NCI-H1417 (cell line): ENCODE measurements around the gene KCNH2.

Experiments
- DNase-seq, 3 experiments: peaks; one replicate each; lab custom pipeline; 2025; lab: John Stamatoyannopoulos, UW

KCNH2 gene

DNA sequence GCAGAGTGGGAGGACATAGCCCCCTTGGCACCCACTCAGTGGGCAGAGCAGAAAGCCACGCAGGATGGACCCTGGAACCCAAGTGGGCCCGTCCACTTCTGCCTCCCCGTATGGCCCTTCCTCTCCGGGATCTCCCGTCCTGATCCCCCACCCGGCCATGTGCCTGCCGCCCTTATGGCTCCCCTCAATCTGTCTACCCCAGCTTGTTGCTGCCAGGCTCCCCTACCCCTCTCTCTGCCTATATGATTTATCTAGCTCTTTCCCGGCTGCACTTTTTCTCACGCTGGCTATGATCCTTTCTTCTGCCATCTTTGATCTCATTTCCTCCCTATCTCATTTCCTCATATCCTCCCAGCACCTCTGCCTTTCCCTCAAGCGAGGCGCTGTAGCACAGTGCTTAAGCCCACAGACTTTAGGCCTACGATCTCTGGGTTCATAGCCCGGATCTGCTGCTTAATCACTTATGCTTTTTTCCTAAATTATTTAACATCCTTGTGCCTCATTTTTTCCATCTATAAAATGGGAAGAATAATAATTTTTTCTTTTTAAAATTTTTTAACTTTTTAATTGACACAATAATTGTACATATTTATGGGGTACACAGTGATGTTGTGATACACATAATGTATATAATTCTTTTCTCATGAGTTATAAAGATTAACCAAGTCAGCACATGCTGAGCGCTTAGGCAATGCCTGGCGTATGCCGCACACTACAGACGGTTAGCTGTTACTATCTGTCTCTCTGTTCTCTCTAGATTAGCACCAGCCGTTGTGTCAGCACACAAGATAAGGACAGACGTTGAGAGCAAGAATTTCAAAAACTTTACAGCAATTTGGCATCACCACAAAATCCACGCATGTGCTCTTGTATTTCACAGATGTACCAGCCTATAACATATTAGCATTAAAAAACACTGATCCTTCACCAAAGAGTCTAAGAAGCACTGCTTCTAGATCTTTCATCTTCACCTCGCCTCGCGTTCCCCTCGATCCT, 18.1 kb downstream of the KCNH2 start:
- DNase-seq: no peak

DNA sequence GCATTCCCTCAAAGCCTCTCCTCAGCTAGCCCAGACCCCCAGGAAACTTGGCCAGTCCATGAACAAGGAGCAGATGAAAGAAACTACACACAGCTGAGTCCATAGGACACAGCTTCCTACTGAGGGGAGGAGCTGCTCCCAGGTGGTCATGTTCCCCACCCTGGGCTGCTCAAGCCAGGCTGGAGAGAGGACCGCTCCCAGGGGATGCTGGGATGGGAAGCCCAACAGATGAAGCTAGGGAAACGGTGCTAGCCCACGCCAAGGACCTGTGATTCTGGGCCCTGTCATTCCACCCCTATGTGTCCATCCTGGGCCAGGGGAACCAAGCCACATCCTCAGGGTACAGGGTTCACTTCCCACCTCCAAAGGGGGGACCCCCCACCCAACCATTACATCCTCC, 19.0 kb downstream of the KCNH2 start:
- DNase-seq: no peak

DNA sequence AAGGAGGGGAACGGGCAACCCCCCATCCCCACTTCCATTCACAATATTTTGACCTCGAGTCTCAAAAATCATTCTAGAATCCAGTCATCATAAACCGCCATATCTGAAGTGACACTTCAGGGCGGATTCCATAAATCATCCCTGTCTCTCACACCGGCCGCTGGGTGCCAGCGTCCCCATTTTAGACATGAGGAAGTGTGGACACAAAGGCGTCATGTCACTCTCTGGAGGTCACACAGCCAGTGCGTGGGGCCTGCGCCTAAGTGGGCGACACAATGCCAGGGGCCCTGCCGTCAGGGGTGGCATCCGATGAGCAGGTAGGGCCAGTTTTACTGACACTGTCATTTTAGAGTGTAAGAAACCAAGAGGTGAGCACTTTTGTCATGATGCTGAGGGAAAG, 19.5 kb downstream of the KCNH2 start:
- DNase-seq: no peak

DNA sequence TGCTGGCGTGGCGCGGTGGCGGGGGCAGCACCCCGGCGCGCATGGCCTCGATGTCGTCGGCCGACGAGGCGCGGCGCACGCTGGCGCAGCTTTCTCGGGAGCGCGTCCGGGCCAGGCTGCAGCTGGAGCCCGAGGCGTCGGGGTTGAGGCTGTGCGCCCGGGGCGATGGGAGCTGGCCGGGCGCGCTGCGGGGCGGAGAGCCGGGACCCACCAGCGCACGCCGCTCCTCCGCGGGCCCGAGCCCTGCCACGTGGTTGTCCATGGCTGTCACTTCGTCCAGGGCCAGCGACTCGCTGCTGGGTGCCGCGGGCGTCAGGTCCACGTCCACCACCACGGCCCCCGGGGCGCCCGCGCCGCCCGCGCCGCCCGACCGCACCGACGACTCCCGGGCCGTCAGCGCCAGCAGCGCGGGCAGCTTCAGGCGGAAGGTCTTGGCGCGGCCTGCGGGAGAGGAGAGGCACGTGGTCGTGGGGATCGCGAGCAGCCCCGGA, 20.0 kb downstream of the KCNH2 start:
- DNase-seq: no peak

DNA sequence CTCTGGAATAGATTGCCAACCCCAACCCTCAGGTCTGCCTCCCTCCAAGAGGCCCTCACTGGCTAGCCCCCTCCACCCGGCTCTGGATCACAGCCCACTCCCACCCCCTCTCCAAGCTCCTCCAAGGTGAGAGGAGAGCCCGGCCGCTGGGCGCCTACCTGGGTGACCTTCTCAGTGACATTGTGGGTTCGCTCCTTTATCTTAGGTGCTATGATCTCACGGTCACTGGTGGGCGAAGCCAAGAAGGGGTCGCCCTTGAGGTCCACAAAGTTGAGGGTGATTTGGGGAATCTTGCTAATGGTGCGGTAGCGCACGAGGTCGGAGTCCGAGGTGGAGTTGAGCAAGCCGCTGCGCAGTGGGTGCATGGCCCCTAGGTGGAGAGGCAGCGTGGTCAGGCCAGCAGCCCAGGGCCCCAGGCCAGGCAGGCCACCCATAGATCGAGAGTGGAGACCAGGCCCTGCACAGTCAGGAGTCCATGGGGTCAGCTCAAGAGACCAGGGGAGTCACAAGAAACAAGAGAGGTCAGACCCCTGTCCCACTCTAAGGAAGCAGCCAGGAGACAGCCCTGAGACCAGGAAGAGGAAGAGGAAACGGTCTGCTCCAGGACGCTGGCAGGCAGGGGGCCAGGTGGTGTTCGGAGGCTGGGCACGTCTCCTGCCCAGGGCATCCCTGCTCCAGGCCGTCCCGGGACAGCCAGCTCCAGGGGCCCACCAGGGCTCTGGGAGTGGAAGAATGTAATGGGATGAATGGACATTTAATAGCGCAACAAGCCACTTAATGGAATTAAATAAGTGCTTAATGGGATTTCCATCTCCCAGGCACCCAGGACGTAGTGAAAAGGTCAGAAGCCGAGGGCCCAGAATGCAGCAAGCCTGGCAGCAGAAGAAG, 20.7 kb downstream of the KCNH2 start:
- DNase-seq: no peak

DNA sequence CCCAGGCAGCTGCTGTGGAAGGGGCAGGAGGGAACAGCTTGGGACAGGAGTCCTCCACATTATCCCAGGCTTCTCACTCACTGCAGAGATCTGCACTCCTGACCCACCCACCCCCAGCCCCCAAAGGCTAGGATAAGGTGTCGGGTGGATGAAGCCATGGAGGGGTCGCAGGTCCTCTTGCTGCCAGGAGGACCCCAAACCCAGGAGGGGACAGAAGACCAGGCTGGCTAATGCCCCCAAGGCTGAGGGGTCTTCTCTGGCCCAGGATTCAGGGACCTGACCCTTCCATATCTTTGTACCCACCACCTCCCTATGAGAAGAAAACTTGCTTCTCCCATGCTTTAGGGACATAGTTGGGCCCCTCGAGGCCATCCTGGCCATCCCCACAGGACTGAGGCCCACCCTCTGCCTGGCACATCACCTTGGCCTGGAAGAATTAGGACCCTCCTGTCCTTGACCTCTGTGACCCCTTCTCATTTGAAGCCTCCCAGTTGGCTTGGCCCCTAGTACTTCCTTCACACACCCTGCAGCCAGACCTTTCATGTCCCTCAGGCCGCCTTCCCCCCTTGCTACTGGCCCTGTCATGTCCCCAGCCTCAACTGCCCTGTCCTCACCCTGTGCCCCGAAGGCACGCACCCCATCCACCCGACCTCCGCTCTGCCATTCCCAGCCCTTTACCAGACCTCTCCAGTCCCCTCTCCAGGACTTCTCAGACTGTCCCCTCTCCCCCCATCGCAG, 21.6 kb downstream of the KCNH2 start:
- no peak for DNase-seq

DNA sequence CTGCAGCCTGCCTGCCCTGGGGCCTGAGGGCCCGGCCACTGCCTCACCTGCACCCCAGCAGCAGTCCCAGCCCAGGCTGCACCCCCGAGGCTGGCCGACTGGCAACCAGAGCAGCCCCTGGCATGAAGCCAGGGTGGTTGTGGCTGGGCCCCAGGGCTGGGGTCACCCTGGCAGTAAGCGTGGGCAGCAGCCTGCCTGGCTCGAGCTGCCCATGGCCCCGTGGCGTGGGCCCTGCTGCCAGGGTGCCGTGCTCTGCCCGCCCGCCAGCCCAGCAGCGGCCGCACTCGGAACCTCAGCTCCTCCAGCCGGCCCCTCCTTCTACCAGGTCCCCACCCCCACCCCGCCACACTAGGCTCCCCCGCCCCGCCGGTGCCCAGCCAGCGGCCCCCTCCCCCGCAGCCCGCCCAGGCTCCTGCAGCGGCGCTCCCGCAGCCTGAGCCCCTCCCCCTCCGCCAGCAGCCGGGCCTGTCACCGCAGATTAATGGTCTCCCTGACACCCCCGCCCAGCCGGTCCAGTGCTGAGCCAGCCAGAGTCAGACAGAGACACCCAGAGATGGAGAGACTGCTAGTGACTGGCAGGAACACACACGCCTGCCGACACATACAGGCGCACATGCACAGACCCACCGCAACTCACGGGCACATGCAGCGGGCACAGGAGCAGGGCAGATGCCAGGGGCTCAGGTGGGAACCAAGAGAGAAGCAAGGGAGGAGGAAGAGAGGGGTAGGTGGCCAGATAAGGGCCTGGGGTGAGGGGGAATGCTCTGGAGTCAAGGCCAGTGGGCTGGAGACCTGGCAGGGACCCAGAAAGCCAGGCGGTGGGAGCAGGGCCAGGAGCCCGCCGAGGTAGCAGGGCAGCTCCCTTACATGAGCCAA, 22.4 kb downstream of the KCNH2 start:
- peak; percentile 14 to 94 (median 92) for DNase-seq

DNA sequence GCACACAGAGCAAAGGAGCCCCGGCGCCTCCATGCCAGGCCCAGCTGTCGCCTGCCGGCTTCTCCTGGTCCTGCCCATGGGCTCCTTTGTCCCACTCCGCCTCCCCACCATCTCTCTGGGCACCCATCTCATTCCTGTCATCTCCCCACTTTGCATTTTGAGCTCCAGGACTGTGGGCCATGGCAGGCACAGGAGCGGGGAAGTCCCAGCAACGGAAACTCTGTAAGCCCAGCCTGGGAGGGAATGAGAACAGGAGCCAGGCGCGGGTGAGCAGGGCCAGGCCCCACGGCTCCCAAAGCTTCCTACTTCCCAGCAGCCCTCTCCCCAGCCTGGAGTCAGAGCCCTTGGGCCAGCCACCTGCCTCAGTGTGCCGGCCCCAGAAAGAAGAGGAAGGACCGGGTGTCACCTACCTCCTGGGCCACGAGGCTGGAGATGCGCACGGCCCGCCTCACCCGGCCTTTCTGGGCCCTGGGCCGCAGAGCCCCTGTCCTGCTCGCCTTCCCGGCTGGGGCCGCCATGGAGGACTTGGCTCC, 23.1 kb downstream of the KCNH2 start:
- no peak for DNase-seq

DNA sequence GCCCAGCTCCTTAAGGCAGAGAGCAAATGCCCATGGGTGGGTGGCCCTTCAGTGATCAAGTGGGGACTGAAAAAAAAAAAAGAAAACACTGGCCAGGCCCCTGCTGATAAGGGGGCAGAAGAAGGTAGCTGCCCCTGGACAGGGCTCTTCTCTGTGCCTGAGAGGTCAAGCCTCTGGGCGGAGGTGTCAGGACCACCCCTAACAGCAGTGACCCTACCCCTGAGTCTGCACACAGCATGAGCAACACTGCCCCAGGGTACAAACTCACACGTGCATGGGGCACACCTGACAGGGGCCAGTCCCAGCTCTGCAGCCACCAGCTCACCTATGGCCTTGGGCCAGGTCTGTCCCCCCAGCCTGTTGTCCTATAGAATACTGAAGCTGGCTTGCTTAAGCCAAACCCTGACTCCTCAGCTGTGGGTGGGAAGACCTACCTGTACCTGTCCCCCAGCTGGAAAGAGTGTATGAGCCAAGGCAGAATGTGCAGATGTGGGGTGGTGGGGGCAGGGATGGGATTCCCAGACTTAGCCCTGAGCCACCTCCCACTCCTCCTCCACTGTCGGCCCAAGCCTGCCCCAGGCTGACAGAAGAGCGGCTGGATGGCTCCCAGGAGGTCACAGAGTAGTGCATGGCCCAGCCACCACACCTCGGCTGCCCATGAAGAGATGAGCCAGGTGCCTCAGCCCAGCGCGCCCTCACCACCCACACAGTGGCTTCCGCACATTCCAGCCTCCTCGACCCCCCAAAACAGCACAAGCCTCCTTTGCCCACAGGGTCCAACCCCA, 23.7 kb downstream of the KCNH2 start:
- DNase-seq: no peak

DNA sequence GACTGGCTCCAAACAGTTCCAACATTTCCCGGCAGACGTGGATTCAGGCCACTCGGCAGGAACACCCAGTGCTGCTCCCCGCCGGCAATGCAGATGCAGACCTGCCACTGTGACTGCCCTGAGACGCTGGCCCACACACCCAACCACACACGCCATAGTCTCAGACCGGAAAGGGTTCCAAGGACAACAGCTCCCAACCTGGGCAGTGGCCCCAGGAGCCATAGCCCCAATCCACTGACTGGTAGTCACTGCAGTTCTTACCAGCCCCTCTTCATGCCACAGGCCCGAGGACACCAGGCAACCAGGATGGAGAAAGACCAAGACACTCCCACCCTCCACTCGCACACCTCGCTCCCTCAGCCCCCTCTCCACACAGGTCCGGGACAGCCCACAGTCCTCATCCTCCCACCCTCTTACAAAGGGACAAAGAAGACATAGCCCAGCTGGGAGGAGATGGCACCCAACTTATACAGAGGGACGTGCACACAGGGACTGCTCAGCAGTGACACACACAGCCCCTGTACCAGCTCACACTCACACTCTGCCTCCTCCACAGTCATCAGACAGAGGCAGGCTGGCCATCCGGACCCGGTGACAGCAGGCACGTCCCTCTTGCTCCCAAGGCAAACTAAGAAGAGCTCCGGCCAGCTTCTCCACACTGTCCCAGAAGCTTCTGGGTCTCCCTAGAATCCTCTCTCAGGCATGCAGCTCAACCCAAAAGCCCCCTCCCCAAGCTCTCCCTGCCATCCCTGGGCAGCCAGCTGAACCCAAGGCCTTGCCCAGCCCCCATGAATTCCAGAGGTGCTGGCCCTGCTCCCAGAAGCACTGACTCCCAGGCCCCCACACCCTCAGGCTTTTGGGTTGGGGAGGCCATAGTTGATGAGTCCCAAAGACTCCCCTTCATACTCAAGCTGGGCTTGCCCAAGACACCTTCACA, 24.8 kb downstream of the KCNH2 start:
- DNase-seq: no peak

DNA sequence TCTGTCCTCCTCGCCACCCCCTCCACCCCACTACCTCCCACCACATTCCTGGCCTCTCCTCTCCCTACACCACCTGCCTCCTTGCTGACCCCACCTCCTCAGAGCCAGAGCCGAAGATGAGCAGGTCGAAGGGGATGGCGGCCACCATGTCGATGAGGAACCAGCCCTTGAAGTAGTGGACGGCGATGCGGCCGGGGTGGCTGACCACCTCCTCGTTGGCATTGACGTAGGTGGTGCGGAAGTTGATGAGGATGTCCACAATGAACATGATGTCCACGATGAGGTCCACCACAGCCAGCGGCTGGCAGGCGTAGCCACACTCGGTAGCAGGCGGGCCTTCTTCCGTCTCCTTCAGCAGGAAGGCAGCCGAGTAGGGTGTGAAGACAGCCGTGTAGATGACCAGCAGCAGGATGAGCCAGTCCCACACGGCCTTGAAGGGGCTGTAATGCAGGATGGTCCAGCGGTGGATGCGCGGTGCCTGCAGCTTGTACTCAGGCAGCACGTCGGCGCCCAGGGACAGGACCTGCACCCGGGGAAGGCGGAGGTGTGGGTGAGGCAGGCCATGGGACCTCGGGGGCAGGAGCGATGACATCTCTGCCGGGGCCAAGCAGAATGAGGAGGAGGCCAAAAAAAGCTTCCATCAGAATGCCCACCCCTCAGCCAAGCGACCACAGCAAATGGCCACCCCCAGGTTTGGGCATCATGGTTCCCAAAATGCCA, 25.6 kb downstream of the KCNH2 start:
- no peak for DNase-seq

DNA sequence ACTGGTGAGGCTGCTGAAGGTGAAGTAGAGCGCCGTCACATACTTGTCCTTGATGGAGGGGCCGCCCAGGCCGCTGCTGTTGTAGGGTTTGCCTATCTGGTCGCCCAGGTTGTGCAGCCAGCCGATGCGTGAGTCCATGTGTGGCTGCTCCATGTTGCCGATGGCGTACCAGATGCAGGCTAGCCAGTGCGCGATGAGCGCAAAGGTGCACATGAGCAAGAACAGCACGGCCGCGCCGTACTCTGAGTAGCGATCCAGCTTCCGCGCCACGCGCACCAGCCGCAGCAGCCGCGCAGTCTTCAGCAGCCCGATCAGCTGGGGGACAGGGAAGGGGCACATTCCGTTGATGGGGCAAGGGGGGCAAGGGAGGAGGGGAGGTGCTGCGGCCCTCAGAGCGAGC, 26.6 kb downstream of the KCNH2 start:
- DNase-seq: no peak

DNA sequence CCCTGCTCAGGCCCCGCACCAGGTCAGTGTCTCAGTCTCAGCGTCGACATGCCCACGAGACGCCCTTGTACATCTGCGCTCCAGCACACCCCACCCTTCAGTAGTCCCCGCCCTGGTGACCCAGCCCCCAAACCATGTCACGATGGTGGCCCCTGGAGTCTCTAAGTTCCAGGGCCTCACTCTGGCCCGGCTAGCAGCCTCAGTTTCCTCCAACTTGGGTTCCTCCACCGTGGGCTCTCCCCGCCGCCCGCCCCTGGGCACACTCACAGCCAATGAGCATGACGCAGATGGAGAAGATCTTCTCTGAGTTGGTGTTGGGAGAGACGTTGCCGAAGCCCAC, 27.0 kb downstream of the KCNH2 start:
- no peak for DNase-seq

DNA sequence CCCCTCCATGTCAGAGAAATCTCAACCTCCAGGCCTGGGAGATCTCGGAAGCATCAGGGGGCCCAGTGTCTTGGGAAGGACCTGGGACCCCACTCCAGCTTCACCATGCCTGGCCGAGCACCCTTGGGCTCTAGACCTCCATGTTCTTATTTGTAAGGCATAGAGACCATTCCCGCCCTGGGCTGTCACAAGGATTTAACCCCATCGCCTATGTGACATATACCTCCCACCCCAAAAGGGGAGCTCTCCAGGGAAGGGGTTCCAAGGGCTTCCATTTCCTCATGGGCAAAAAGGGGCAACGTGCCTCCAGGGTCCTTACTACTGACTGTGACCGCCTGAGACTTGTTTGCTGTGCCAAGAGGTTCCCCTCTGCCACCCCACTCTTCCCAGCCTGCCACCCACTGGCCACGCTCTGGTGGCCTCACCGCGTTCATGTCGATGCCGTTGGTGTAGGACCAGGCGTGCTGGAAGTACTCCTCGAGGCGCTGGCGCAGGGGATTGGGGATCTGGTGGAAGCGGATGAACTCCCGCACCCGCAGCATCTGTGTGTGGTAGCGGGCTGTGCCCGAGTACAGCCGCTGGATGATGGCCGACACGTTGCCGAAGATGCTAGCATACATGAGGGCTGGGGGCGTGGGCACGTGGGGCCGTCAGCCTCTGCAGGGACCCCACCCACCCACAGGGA, 27.5 kb downstream of the KCNH2 start:
- DNase-seq: no peak

DNA sequence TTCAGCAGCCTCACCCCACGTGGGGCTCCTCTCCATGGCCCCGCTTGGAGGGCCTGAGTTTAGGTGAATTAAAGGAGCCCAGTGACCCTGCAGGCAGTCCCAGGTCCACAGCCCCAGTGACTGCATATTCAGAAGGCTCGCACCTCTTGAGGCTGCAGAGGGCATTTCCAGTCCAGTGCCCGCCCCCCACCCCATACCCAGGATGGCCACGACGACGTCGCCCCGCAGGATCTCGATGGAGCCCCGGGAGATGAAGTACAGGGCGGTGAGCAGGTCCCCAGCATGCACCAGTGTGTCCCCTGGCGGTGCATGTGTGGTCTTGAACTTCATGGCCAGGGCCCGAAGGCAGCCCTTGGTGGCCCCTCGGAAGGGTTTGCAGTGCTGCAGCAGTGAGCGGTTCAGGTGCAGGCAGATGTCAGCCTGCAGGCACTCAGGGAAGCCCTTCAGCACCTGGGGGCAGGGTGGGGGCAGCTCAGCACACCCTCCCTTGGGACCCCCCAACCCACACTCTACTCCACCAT, 28.1 kb downstream of the KCNH2 start:
- DNase-seq: no peak

DNA sequence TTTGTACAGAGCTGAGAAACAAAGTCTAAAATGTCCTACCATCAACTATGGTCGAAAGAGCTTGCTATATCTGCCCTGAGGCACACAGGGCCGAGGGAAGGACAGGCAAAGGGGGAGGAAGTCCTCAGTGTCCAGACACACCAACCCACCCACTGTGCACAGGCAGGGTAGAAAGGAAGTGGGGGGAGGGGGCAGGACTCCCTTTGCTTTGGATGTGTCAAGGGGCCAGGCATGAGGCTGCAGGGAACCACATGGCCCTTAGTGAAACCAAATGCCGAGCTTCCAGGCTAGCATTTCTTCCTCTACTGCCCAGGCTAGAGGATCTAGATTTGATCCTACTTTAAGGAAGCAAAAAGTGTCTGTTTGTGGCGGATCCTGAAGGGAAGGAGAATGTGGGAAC, 28.6 kb downstream of the KCNH2 start:
- DNase-seq: peak in 2 of 3 experiments; percentile 32 to 50

DNA sequence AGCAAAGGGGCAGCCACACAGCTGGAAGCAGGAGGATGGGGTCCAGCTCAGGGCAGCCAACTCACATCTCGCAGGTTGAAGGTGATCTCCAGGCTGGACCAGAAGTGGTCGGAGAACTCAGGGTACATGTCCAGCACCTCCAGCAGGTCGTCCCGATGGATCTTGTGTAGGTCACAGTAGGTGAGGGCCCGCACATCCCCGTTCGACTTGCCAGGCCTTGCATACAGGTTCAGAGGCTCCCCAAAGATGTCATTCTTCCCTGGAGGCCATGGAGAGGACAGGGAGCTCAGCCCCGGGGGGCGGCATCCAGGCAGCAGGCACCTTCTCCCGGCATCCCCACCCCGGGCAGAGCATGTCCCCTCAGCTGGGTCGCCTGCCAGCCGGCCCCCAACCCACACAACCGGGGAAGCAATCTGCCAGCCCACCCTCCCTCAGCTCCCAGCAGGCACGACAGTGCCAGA, 29.3 kb downstream of the KCNH2 start:
- DNase-seq: no peak
